Measurements from ENCODE around the gene RAB4A. TPM values are rescaled to one million over a fixed set of nuclear protein-coding genes. Genes with fewer than 3 reads are reported as not detected.

Gene RAB4A
- total RNA-seq, 1 experiment from 2014 or later: 66.7 TPM

DNA sequence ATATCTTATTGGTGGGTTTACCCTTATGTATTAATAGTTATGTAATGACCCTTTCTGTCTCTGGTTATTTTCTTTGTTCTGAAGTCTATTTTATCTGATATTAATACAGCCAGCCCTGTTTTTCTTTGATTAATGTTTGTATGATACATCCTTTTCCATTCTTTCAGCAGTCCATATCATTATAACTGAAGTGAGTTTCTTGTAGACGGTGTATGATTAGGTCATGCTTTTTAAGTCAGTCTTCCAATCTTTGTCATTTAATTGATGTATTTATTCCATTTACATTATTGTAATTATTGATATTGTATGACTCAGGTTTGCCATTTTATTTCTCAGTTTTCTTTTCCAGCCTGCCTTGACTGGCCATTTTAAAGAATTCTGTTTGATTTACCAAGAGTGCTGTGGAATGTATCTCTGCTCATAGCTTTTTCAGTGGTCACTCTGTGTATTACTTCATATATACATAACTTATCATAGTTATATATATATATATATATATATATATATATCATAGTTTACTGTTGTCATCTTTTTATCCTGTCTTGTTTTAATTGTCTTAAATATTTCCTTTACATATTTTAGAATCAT lies 10.5 kb downstream of the RAB4A start:
- Histone ChIP-seq H3K4me2 (ENCODE audit: insufficient read depth, insufficient read length, low read length) (no peak overlapping the region), H3K79me2 (ENCODE audit: insufficient read depth, low read length) (peaks cover 18% of the 10 kb centered on the region; the same call in 1 of the 2 replicates), H4K91ac (ENCODE audit: insufficient read length, low read depth, low read length) (no peak overlapping the region), H3T11ph (ENCODE audit: low read length) (no peak overlapping the region), H3K27ac (ENCODE audit: insufficient read length, low read depth, low read length) (no peak overlapping the region), H3K9me3 (ENCODE audit: control insufficient read depth, low read depth, low read length) (no peaks in the 10 kb centered on the region), H3K56ac (ENCODE audit: insufficient read length, low read depth, low read length) (no peak overlapping the region), H3K9ac (ENCODE audit: extremely low read depth, insufficient read length, low read length) (no peak overlapping the region), H2BK5ac (ENCODE audit: insufficient read length, low read length) (no peak overlapping the region), H3K18ac (ENCODE audit: insufficient read length, low read depth, low read length) (no peak overlapping the region), H3K23ac (ENCODE audit: insufficient read length, low read depth, low read length) (no peak overlapping the region), H2BK20ac (ENCODE audit: low read depth, low read length, poor library complexity, severe bottlenecking) (no peak overlapping the region), H3K4ac (ENCODE audit: low read depth, low read length) (no peak overlapping the region), H3K14ac (ENCODE audit: insufficient read depth, low read length) (no peak overlapping the region), H3K23me2 (ENCODE audit: insufficient read length, low read depth, low read length, poor library complexity, severe bottlenecking) (no peaks in the 10 kb centered on the region), H2AFZ (ENCODE audit: low read length) (no peak overlapping the region), H2BK120ac (ENCODE audit: low read depth, low read length, poor library complexity, severe bottlenecking) (no peak overlapping the region), H4K20me1 (ENCODE audit: control insufficient read depth, insufficient read depth, insufficient read length) (no peaks in the 10 kb centered on the region), H2BK15ac (ENCODE audit: low read depth, low read length) (no peak overlapping the region), H3K27me3 (ENCODE audit: insufficient read depth, low read length) (no peaks in the 10 kb centered on the region), H3K4me1 (ENCODE audit: insufficient read depth, low read length) (peaks cover 2% of the 10 kb centered on the region; the same call in 1 of the 2 replicates), H2BK12ac (ENCODE audit: insufficient read length, low read depth, low read length) (no peak overlapping the region), H4K5ac (ENCODE audit: insufficient read length, low read depth, low read length) (no peak overlapping the region), H3K79me1 (ENCODE audit: insufficient read depth, low read depth, low read length, poor library complexity, severe bottlenecking) (peaks cover 6% of the 10 kb centered on the region), H4K8ac (replicated peaks; ENCODE audit: insufficient read length, low read depth, low read length) (no peak overlapping the region), H2AK5ac (ENCODE audit: insufficient read length, low read length) (no peak overlapping the region)
- H3K27me3 Mint-ChIP-seq (ENCODE audit: low read depth): no peaks in the 10 kb centered on the region
- no CpG with 5 or more reads among the region's 1 CpG for WGBS (ENCODE audit: extremely low coverage, insufficient read length, low lambda C conversion rate)
- peaks cover 12 to 13% of the 10 kb centered on the region in 2 experiments for H3K4me1 Mint-ChIP-seq
- no peak overlapping the region for H3K4me3 Mint-ChIP-seq
- H3K9me3 Mint-ChIP-seq: no peaks in the 10 kb centered on the region
- TF ChIP-seq, protein P1, sequence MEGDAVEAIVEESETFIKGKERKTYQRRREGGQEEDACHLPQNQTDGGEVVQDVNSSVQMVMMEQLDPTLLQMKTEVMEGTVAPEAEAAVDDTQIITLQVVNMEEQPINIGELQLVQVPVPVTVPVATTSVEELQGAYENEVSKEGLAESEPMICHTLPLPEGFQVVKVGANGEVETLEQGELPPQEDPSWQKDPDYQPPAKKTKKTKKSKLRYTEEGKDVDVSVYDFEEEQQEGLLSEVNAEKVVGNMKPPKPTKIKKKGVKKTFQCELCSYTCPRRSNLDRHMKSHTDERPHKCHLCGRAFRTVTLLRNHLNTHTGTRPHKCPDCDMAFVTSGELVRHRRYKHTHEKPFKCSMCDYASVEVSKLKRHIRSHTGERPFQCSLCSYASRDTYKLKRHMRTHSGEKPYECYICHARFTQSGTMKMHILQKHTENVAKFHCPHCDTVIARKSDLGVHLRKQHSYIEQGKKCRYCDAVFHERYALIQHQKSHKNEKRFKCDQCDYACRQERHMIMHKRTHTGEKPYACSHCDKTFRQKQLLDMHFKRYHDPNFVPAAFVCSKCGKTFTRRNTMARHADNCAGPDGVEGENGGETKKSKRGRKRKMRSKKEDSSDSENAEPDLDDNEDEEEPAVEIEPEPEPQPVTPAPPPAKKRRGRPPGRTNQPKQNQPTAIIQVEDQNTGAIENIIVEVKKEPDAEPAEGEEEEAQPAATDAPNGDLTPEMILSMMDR (conservative IDR thresholded peaks at IDR 0.05): no peak
- H3K27ac Mint-ChIP-seq: no peak overlapping the region
- H3K36me3 Mint-ChIP-seq (ENCODE audit: insufficient read depth in 1 of 3, low read depth in 3 of 3): no peaks in the 10 kb centered on the region
- no peak for DNase-seq
